SK-N-SH (cell line): Measurements from ENCODE around the gene GABRB1. TPM values are rescaled to one million over a fixed set of nuclear protein-coding genes. Genes with fewer than 3 reads are reported as not detected.

Experiments
- CTCF ChIA-PET: fragments of 300-600, 350-600 bp; formaldehyde crosslinking; extraction: SDS; loops from one replicate; lab custom pipeline; 2021; lab: Yijun Ruan, JAX
- POLR2A ChIA-PET: fragments of 350-600 bp; sonication (Branson Sonifier 250); formaldehyde crosslinking; extraction: SDS; loops from one replicate; lab custom pipeline; 2020; ENCODE audit warnings: antibody characterized with exemption, inconsistent platforms; lab: Yijun Ruan, JAX
- DNase-seq: peaks from one replicate; pipeline ENCODE4 v3.0.0; 2012
- H2AFZ ChIP-seq: fragments of 200-600 bp; sonication (generic); 2 replicates; pipeline ENCODE4 v1.8.1; 2016; ENCODE audit warnings: antibody characterized with exemption, mild to moderate bottlenecking, low read depth
- H3F3A ChIP-seq: fragments of 200-600 bp; sonication (generic); replicated peaks from 2 replicates; pipeline ENCODE3; 2016; ENCODE audit warnings: antibody characterized with exemption, mild to moderate bottlenecking; ENCODE audit not compliant: insufficient read depth
- H3K27ac ChIP-seq, 2 experiments: fragments of 200-500 bp in 1 of 2; fragments of 200-600 bp in 1 of 2; sonication (Bioruptor generic) in 1 of 2; sonication (generic), shearing (Covaris generic) in 1 of 2; 2 replicates each; pipeline versions ENCODE4 v1.5.1 to v1.6.1; 2014 to 2016; ENCODE audit warnings: low read depth in 2 of 2, inconsistent platforms in 1 of 2, low read length in 1 of 2, mild to moderate bottlenecking in 1 of 2, mixed read lengths in 1 of 2
- H3K27me3 ChIP-seq: fragments of 200-600 bp; sonication (generic), shearing (Covaris generic); 2 replicates; pipeline ENCODE4 v1.6.1; 2016; ENCODE audit warnings: mixed run types; ENCODE audit not compliant: insufficient read depth
- H3K36me3 ChIP-seq, 2 experiments: fragments of 200-500 bp in 1 of 2; fragments of 200-600 bp in 1 of 2; sonication (Bioruptor generic) in 1 of 2; sonication (generic) in 1 of 2; replicated peaks in 1 of 2; 2 replicates each; pipeline versions ENCODE3 to v1.5.1; 2014 to 2016; ENCODE audit warnings: low read length in 1 of 2, mild to moderate bottlenecking in 1 of 2; ENCODE audit not compliant: insufficient read depth in 2 of 2, control insufficient read depth in 1 of 2
- H3K4me1 ChIP-seq, 2 experiments: fragments of 200-500 bp in 1 of 2; fragments of 200-600 bp in 1 of 2; sonication (Bioruptor generic) in 1 of 2; sonication (generic), shearing (Covaris generic) in 1 of 2; 2 replicates each; pipeline versions ENCODE4 v1.5.1 to v1.6.1; 2014 to 2016; ENCODE audit warnings: low read depth in 1 of 2, low read length in 1 of 2, mixed run types in 1 of 2; ENCODE audit not compliant: insufficient read depth in 2 of 2, control insufficient read depth in 1 of 2
- H3K4me2 ChIP-seq: fragments of 200-600 bp; sonication (generic), shearing (Covaris generic); 2 replicates; pipeline ENCODE4 v1.6.1; 2017; ENCODE audit warnings: mixed run types
- H3K4me3 ChIP-seq, 2 experiments: fragments of 200-500 bp in 1 of 2; fragments of 200-600 bp in 1 of 2; sonication (Bioruptor generic) in 1 of 2; sonication (generic), shearing (Covaris generic) in 1 of 2; 2 replicates each; pipeline versions ENCODE4 v1.5.1 to v1.8.1; 2014 to 2016; ENCODE audit warnings: low read depth in 2 of 2, inconsistent platforms in 1 of 2, low read length in 1 of 2, mild to moderate bottlenecking in 1 of 2, mixed read lengths in 1 of 2, moderate library complexity in 1 of 2
- H3K79me2 ChIP-seq: fragments of 200-600 bp; sonication (generic); 2 replicates; pipeline ENCODE4 v1.8.1; 2017; ENCODE audit warnings: mild to moderate bottlenecking; ENCODE audit not compliant: insufficient read depth
- H3K9ac ChIP-seq: fragments of 200-600 bp; sonication (generic); 2 replicates; pipeline ENCODE4 v1.6.1; 2017; ENCODE audit warnings: mixed run types
- H3K9me2 ChIP-seq: fragments of 200-600 bp; sonication (generic); 2 replicates; pipeline ENCODE4 v1.6.1; 2017; ENCODE audit warnings: mixed run types
- H3K9me3 ChIP-seq: fragments of 200-600 bp; sonication (generic); 2 replicates; pipeline ENCODE4 v1.6.1; 2017; ENCODE audit warnings: mixed run types, mild to moderate bottlenecking, moderate library complexity
- H4K20me1 ChIP-seq: fragments of 200-600 bp; sonication (generic); 2 replicates; pipeline ENCODE4 v1.6.1; 2017; ENCODE audit warnings: mild to moderate bottlenecking, mixed run types; ENCODE audit not compliant: insufficient read depth
- FOXJ3 ChIP-seq: sonication (generic); formaldehyde crosslinking; IDR thresholded peaks from 2 replicates; pipeline ENCODE4 v1.5.1; 2020; ENCODE audit warnings: mild to moderate bottlenecking, missing genetic modification reagents
- JUND ChIP-seq: IDR thresholded peaks from 2 replicates; pipeline ENCODE4 v1.4.0; 2012
- MEF2A ChIP-seq: IDR thresholded peaks from 2 replicates; pipeline ENCODE4 v1.4.0; 2012; ENCODE audit warnings: low read depth, borderline replicate concordance
- RAD21 ChIP-seq: IDR thresholded peaks from 2 replicates; pipeline ENCODE4 v1.6.1; 2012; ENCODE audit warnings: mild to moderate bottlenecking, low read length
- SMC3 ChIP-seq: IDR thresholded peaks from 2 replicates; pipeline ENCODE4 v1.6.1; 2012; ENCODE audit warnings: low read depth, low read length, improper control_type of control experiment
- USF2 ChIP-seq: fragments of 150-350 bp; IDR thresholded peaks from 2 replicates; pipeline ENCODE4 v1.6.1; 2017; ENCODE audit warnings: antibody characterized with exemption, low read length, low read depth, borderline replicate concordance
- YY1 ChIP-seq: IDR thresholded peaks from 2 replicates; pipeline ENCODE4 v1.4.0; 2012; ENCODE audit warnings: low read depth, mild to moderate bottlenecking
- WGBS: methylation state at CpG from one replicate; pipeline ENCODE4 v1.1.6; 2017; ENCODE audit warnings: low lambda C conversion rate; 5-methylcytosine and 5-hydroxymethylcytosine counted together
- polyA plus RNA-seq, 3 experiments: library from polyadenylated mRNA; depleted of rRNA; stranded (reverse); fragments of >200 nt; gene quantifications; 2 replicates each; pipeline ENCODE4 v1.2.3, GENCODE V29; 2012
- TF ChIP-seq, protein P1 (sequence below): IDR thresholded peaks from 2 replicates; pipeline ENCODE4 v1.4.0; 2012; ENCODE audit warnings: low read depth, borderline replicate concordance
- TF ChIP-seq, protein P2 (sequence below): fragments of 200-600 bp; sonication (generic); IDR thresholded peaks from 2 replicates; pipeline ENCODE4 v1.6.1; 2017; ENCODE audit warnings: antibody characterized with exemption, mild to moderate bottlenecking, moderate library complexity

Gene GABRB1
- polyA plus RNA-seq, 1 of the 3 experiments (the other 2 are of a cell fraction), result not detected

- ChIA-PET CTCF (no interaction called here), POLR2A (no interaction called here)
- Histone ChIP-seq H3K9me2 (no peaks in the 10 kb centered on the region), H3K4me2 (no peak overlapping the region), H3K4me3 (no peak overlapping the region), H3K27me3 (no peaks in the 10 kb centered on the region), H3K27ac (no peak overlapping the region), H3K4me1 (no peaks in the 10 kb centered on the region), H3K9ac (no peak overlapping the region), H3K79me2 (no peaks in the 10 kb centered on the region), H2AFZ (no peak overlapping the region), H3F3A (no peaks in the 10 kb centered on the region), H4K20me1 (no peaks in the 10 kb centered on the region), H3K36me3 (no peaks in the 10 kb centered on the region), H3K9me3 (no peaks in the 10 kb centered on the region)
- TF ChIP-seq FOXJ3 (CRISPR knock-in tag) (no peak), MEF2A (no peak), RAD21 (no peak), YY1 (no peak), SMC3 (no peak)
- DNase-seq, result no peak
- WGBS, result 30% methylated on average over 4 of the region's 4 CpGs
Observed at GRCh38 chr4:47017081-47017480, 14.3 kb upstream of the GABRB1 start.

GRCh38 chr4:47017494-47017893, 13.9 kb upstream of the GABRB1 start:
- no peaks in the 10 kb centered on the region for H3K4me1 ChIP-seq
- no peaks in the 10 kb centered on the region for H3K79me2 ChIP-seq
- H4K20me1 ChIP-seq, result no peaks in the 10 kb centered on the region
- no peak overlapping the region for H2AFZ ChIP-seq
- no peaks in the 10 kb centered on the region for H3K36me3 ChIP-seq
- H3K9me2 ChIP-seq, result no peaks in the 10 kb centered on the region
- no peak overlapping the region for H3K27ac ChIP-seq
- 0% methylated on average over 1 of the region's 1 CpG for WGBS
- no peaks in the 10 kb centered on the region for H3F3A ChIP-seq
- no peaks in the 10 kb centered on the region for H3K9me3 ChIP-seq
- ChIA-PET CTCF (no interaction called here), POLR2A (no interaction called here)
- no peak overlapping the region for H3K4me3 ChIP-seq
- no peak for TF ChIP-seq FOXJ3 (CRISPR knock-in tag)
- no peak for TF ChIP-seq USF2
- TF ChIP-seq, protein P1, sequence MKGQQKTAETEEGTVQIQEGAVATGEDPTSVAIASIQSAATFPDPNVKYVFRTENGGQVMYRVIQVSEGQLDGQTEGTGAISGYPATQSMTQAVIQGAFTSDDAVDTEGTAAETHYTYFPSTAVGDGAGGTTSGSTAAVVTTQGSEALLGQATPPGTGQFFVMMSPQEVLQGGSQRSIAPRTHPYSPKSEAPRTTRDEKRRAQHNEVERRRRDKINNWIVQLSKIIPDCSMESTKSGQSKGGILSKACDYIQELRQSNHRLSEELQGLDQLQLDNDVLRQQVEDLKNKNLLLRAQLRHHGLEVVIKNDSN, result no peak
- TF ChIP-seq, protein P2, sequence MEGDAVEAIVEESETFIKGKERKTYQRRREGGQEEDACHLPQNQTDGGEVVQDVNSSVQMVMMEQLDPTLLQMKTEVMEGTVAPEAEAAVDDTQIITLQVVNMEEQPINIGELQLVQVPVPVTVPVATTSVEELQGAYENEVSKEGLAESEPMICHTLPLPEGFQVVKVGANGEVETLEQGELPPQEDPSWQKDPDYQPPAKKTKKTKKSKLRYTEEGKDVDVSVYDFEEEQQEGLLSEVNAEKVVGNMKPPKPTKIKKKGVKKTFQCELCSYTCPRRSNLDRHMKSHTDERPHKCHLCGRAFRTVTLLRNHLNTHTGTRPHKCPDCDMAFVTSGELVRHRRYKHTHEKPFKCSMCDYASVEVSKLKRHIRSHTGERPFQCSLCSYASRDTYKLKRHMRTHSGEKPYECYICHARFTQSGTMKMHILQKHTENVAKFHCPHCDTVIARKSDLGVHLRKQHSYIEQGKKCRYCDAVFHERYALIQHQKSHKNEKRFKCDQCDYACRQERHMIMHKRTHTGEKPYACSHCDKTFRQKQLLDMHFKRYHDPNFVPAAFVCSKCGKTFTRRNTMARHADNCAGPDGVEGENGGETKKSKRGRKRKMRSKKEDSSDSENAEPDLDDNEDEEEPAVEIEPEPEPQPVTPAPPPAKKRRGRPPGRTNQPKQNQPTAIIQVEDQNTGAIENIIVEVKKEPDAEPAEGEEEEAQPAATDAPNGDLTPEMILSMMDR, result no peak
- no peak for TF ChIP-seq JUND
- H3K27me3 ChIP-seq, result no peaks in the 10 kb centered on the region
- no peak for DNase-seq
- no peak overlapping the region for H3K4me2 ChIP-seq
- H3K9ac ChIP-seq, result no peak overlapping the region
